HEK293T (cell line): ENCODE data around the gene TPM1.

Source experiments
- CTCF ChIA-PET: fragments of 350-600 bp; formaldehyde crosslinking; extraction: SDS; loops from one replicate; lab custom pipeline; 2021; ENCODE audit warnings: antibody characterized with exemption, inconsistent platforms; lab: Yijun Ruan, JAX
- POLR2A ChIA-PET: fragments of 350-600 bp; formaldehyde crosslinking; extraction: SDS; loops from one replicate; lab custom pipeline; 2020; ENCODE audit warnings: antibody characterized with exemption, inconsistent platforms; lab: Yijun Ruan, JAX
- DNase-seq: peaks from one replicate; pipeline ENCODE4 v3.0.0; 2012; ENCODE audit warnings: mixed read lengths; ENCODE audit errors: extremely low spot score
- ARNT ChIP-seq: fragments of 450-650 bp; IDR thresholded peaks from 2 replicates; pipeline ENCODE4 v1.6.1; 2017; ENCODE audit warnings: mild to moderate bottlenecking
- BHLHE40 ChIP-seq: fragments of 450-650 bp; IDR thresholded peaks from 2 replicates; pipeline ENCODE4 v1.6.1; 2016; ENCODE audit warnings: mild to moderate bottlenecking, moderate library complexity, borderline replicate concordance
- CTBP1 ChIP-seq: fragments of 450-650 bp; IDR thresholded peaks from 2 replicates; pipeline ENCODE4 v1.6.1; 2016; ENCODE audit warnings: borderline replicate concordance
- ELF4 ChIP-seq: fragments of 450-650 bp; IDR thresholded peaks from 2 replicates; pipeline ENCODE4 v1.6.1; 2017; ENCODE audit warnings: antibody characterized with exemption
- FOXA1 ChIP-seq: fragments of 450-650 bp; IDR thresholded peaks from 2 replicates; pipeline ENCODE4 v1.6.1; 2016; ENCODE audit warnings: mild to moderate bottlenecking
- FOXK2 ChIP-seq: fragments of 450-650 bp; IDR thresholded peaks from 2 replicates; pipeline ENCODE4 v1.6.1; 2016; ENCODE audit warnings: mild to moderate bottlenecking
- FOXM1 ChIP-seq: fragments of 450-650 bp; IDR thresholded peaks from 2 replicates; pipeline ENCODE4 v1.6.1; 2017; ENCODE audit warnings: mild to moderate bottlenecking, borderline replicate concordance
- HDGF ChIP-seq: fragments of 450-650 bp; IDR thresholded peaks from 2 replicates; pipeline ENCODE4 v1.6.1; 2017; ENCODE audit warnings: antibody characterized with exemption, borderline replicate concordance
- L3MBTL2 ChIP-seq: fragments of 450-650 bp; conservative IDR thresholded peaks from 2 replicates; pipeline ENCODE4 v1.6.1; 2016; ENCODE audit warnings: mild to moderate bottlenecking
- LEF1 ChIP-seq: fragments of 450-650 bp; IDR thresholded peaks from 2 replicates; pipeline ENCODE4 v1.6.1; 2017; ENCODE audit warnings: mild to moderate bottlenecking, borderline replicate concordance
- NFRKB ChIP-seq: fragments of 450-650 bp; IDR thresholded peaks from 2 replicates; pipeline ENCODE4 v1.6.1; 2016; ENCODE audit warnings: mild to moderate bottlenecking, moderate library complexity
- SP1 ChIP-seq: fragments of 450-650 bp; IDR thresholded peaks from 2 replicates; pipeline ENCODE4 v1.6.1; 2017
- SUZ12 ChIP-seq: fragments of 450-650 bp; IDR thresholded peaks from 2 replicates; pipeline ENCODE4 v1.6.1; 2016; ENCODE audit warnings: mild to moderate bottlenecking
- TARDBP ChIP-seq: fragments of 450-650 bp; IDR thresholded peaks from 2 replicates; pipeline ENCODE4 v1.6.1; 2016
- ZNF384 ChIP-seq: fragments of 450-650 bp; IDR thresholded peaks from 2 replicates; pipeline ENCODE4 v1.6.1; 2016
- TF ChIP-seq, protein P1 (sequence below): fragments of 450-650 bp; IDR thresholded peaks from 2 replicates; pipeline ENCODE4 v1.6.1; 2016

Gene TPM1

DNA sequence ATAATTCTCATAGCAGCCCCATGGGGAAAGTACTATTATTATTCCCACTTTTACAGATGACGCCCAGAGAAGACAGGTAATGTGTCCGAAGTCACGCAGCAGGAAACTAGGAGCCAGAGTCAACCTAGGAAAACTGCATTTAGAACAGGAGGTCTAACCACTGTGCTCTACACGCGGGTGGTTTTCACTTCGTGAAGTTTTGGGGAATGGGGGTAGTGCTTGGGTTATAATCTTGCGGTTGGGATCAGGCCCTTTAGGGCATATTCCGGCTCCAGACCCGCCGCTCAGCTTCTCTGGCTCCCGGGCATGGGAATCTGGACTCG is 5.2 kb downstream of the TPM1 start:
- no peak for TF ChIP-seq ELF4
- TF ChIP-seq FOXM1, result no peak
- TF ChIP-seq L3MBTL2, result no peak
- TF ChIP-seq ZNF384, result no peak
- no peak for TF ChIP-seq SUZ12
- no peak for TF ChIP-seq NFRKB
- TF ChIP-seq CTBP1, result no peak
- TF ChIP-seq, protein P1, sequence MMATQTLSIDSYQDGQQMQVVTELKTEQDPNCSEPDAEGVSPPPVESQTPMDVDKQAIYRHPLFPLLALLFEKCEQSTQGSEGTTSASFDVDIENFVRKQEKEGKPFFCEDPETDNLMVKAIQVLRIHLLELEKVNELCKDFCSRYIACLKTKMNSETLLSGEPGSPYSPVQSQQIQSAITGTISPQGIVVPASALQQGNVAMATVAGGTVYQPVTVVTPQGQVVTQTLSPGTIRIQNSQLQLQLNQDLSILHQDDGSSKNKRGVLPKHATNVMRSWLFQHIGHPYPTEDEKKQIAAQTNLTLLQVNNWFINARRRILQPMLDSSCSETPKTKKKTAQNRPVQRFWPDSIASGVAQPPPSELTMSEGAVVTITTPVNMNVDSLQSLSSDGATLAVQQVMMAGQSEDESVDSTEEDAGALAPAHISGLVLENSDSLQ, result no peak
- no peak for TF ChIP-seq FOXK2
- POLR2A ChIA-PET, result interaction anchor here (1.0 to 1.1 kb wide), 2 partner anchors 10 to 28 kb away, joined by 3 read pairs; no protein-coding TSS in a partner anchor
- DNase-seq, result no peak
- CTCF ChIA-PET, result interaction anchor here (0.6 to 2.9 kb wide), 17 partner anchors 12 to 264 kb away, joined by 3 to 18 read pairs (median 4); no protein-coding TSS in a partner anchor

DNA sequence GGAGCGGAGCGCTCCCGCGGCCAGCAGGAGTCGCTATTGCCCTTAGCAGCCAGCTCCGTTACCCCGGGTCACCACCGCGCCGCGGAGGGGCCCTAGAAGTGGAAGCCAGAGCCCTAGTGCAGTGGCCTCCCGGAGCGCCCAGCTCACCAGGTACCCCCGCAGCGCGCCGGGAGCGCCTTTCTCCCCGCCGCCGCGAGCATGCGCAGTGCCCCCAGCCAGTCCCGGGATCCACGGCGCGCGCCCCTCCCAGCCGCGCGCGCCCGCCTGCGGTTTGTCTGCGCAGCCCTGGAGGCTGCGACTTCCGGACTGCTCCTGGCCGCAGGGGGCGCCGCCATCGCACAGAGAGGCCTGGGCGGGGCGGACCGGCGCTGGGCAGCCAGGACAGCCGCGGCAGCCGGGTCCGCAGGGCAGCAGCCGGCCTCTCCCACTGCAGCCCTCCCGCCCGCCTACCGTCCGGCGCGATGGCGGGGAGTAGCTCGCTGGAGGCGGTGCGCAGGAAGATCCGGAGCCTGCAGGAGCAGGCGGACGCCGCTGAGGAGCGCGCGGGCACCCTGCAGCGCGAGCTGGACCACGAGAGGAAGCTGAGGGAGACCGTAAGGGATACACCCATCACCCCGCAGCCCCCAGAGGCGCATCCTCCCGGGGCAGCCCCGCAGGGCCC is 5.7 kb downstream of the TPM1 start:
- DNase-seq, result peak; percentile 77
- POLR2A ChIA-PET, result interaction anchor here (1.0 to 1.1 kb wide), 2 partner anchors 9 to 29 kb away, joined by 3 read pairs; no protein-coding TSS in a partner anchor
- no peak for TF ChIP-seq L3MBTL2
- no peak for TF ChIP-seq BHLHE40
- TF ChIP-seq SUZ12, result no peak
- TF ChIP-seq TARDBP, result no peak
- TF ChIP-seq ELF4, result no peak
- no peak for TF ChIP-seq ZNF384
- TF ChIP-seq FOXK2, result no peak
- TF ChIP-seq, protein P1, result no peak
- TF ChIP-seq NFRKB, result no peak
- TF ChIP-seq HDGF, result no peak
- TF ChIP-seq CTBP1, result no peak
- TF ChIP-seq FOXM1, result no peak
- no peak for TF ChIP-seq SP1
- no peak for TF ChIP-seq LEF1
- no peak for TF ChIP-seq ARNT
- TF ChIP-seq FOXA1, result no peak
- CTCF ChIA-PET, result interaction anchor here (0.6 to 2.9 kb wide), 19 partner anchors 12 to 263 kb away, joined by 3 to 18 read pairs (median 4); no protein-coding TSS in a partner anchor

DNA sequence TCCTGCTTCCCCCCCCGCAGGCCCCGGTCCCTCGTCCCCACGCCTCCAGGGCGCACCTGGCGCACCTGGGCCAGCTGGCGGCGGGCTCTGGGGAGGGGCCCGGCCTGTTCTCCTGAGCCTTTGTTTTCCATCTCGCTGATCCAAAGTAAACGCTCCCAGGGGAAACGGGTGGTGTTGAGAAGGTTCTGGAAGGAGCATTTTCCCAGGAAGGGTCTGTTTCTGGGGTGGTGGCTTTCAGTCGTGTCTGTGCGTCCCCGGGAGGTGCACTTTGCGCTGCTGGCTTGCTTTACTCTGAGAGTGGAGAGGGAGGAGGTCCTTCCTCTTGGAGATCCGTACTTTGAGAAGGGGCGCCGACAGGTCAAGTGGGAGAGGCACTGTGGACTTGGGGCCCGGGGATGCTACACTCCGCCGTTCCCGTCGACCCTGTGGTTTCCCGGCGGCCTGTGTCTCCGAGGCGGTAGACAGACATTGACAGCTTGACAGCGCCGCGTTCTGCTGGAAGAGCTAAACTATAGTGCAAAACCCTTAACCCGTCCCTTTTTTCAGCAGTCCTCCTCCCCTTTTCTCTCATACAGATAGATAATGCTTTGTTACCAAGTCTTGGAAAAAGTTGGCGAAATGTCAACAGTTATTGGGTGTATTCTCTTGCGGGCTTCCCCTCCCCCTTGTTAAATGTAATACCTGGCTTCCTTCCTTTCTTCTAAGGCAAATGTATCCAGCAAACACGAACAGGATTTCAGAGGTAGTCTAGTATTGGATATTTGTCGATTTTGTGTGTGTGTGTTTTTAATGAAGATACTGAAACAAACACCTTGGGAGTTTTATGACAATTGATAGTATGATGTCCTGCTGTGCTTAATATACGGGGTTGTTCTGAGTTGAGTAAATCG is 6.5 kb downstream of the TPM1 start:
- POLR2A ChIA-PET, result no interaction called here
- no peak for DNase-seq
- no peak for TF ChIP-seq BHLHE40
- TF ChIP-seq, protein P1, result 0 out of 2 replicates have a peak, but pooled peaks have one; percentile 3
- CTCF ChIA-PET, result interaction anchor here (0.7 to 2.9 kb wide), 5 partner anchors 13 to 123 kb away, joined by 3 to 18 read pairs (median 7); no protein-coding TSS in a partner anchor

DNA sequence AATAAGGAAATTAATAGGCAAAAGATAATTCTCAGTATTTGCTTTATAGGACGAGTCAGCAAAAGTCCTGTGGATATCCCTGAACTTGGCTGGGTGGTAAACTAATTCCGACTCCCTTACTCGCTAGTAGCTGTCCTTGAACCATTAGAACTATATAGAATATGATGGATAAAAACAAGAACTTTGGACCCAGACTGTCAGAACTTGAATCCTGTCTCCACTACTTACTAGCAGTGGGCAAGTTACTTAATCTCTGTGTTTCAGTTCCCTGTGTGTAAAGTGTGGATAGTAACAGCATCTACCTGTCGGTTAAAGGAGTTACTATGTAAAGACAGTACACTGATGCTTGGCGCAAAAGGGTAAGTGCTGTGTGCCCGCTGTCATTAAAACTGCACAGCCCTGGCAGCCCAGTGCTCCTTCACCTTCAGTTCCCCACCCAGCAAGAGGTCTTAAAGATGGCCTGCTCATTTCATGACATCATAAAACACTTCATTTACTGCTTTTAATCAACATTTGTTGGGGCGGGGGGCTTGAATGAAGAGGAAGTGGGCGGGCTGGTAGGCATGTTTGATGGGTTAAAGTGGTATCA is 7.3 kb downstream of the TPM1 start:
- POLR2A ChIA-PET, result no interaction called here
- DNase-seq, result no peak
- CTCF ChIA-PET, result no interaction called here
- TF ChIP-seq ARNT (no peak), ELF4 (no peak), BHLHE40 (no peak), SUZ12 (no peak), FOXK2 (no peak), FOXA1 (no peak), SP1 (no peak), TARDBP (no peak), NFRKB (no peak), ZNF384 (no peak), LEF1 (no peak), FOXM1 (no peak), CTBP1 (no peak), L3MBTL2 (no peak), HDGF (no peak)
- TF ChIP-seq, protein P1, result no peak

DNA sequence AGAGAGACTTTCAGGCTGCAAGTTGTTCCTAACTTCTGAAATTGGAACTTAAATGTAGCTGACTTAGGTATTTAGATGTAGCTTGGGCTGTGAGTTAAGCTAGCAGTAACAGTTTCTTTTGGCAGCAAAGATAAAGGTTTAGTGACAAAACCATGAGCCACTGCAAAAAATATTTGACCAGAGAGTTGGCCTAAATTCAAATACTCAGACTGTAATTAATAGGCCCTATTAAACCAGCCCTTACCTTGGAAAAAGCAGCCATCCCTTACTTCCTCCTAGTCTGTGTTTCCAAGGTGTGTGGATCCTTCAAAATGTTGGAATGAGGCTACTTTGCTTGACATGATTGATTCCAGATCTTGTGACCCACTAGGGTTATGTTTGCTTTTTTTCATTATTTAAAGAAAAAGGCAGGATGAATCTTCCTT is 8.2 kb downstream of the TPM1 start:
- CTCF ChIA-PET, result no interaction called here
- no peak for TF ChIP-seq TARDBP
- no peak for TF ChIP-seq FOXK2
- TF ChIP-seq FOXA1, result no peak
- no peak for TF ChIP-seq BHLHE40
- TF ChIP-seq SUZ12, result no peak
- TF ChIP-seq CTBP1, result no peak
- no peak for TF ChIP-seq SP1
- TF ChIP-seq L3MBTL2, result no peak
- no peak for TF ChIP-seq NFRKB
- TF ChIP-seq HDGF, result no peak
- TF ChIP-seq, protein P1, result no peak
- TF ChIP-seq LEF1, result no peak
- no peak for TF ChIP-seq ARNT
- TF ChIP-seq FOXM1, result no peak
- no peak for TF ChIP-seq ZNF384
- TF ChIP-seq ELF4, result no peak
- POLR2A ChIA-PET, result no interaction called here
- DNase-seq, result no peak
